GM23338 (cell line): Measurements from ENCODE around the gene BEND7.
A peak's percentile ranks its signal among the peaks of the same experiment; 100 is the strongest.

ENCODE experiments used
- CTCF ChIP-seq, 2 experiments: fragments of 200-600 bp in 1 of 2; sonication (generic) in 1 of 2; conservative IDR thresholded peaks; 2 replicates each; pipeline versions ENCODE4 v1.5.1 to v1.6.1; 2016 to 2017; ENCODE audit warnings: antibody characterized with exemption in 2 of 2, low read depth in 2 of 2, mild to moderate bottlenecking in 2 of 2, moderate library complexity in 1 of 2
- EZH2 ChIP-seq: fragments of 200-600 bp; sonication (generic); IDR thresholded peaks from one replicate; pipeline ENCODE4 v1.8.0; 2017; ENCODE audit warnings: antibody characterized with exemption, mild to moderate bottlenecking, low read depth; ENCODE audit not compliant: unreplicated experiment
- EZH2phosphoT487 ChIP-seq: fragments of 200-600 bp; sonication (generic); IDR thresholded peaks from one replicate; pipeline ENCODE4 v1.8.1; 2018; ENCODE audit warnings: antibody characterized with exemption; ENCODE audit not compliant: unreplicated experiment
- JUNB ChIP-seq: IDR thresholded peaks from one replicate; pipeline ENCODE4 v1.6.1; 2016; ENCODE audit warnings: antibody characterized with exemption; ENCODE audit not compliant: unreplicated experiment
- POLR2AphosphoS5 ChIP-seq: IDR thresholded peaks from 2 replicates; pipeline ENCODE4 v1.6.1; 2016; ENCODE audit warnings: antibody characterized with exemption, low read depth
- REST ChIP-seq: IDR thresholded peaks from one replicate; pipeline ENCODE4 v1.6.1; 2018; ENCODE audit warnings: antibody characterized with exemption; ENCODE audit not compliant: unreplicated experiment

- TF ChIP-seq CTCF (conservative IDR thresholded peaks at IDR 0.05; ENCODE audit: low read depth in 2 of 2) (no peak), EZH2phosphoT487 (no peak), JUNB (no peak), REST (no peak), POLR2AphosphoS5 (no peak), EZH2 (peak; percentile 49)
Observed at GRCh38 chr10:13528875-13529713, at the start of gene BEND7.
